SK-N-SH (cell line): ENCODE results near the gene NFYA.

Experiments
- CTCF ChIP-seq: fragments of 200-600 bp; sonication (generic); IDR thresholded peaks from 2 replicates; pipeline ENCODE4 v1.6.1; 2017; ENCODE audit warnings: antibody characterized with exemption, mild to moderate bottlenecking, moderate library complexity
- FOXM1 ChIP-seq: IDR thresholded peaks from 2 replicates; pipeline ENCODE4 v1.4.0; 2012; ENCODE audit warnings: low read depth, mild to moderate bottlenecking
- PBX3 ChIP-seq: IDR thresholded peaks from 2 replicates; pipeline ENCODE4; 2012
- POLR2AphosphoS5 ChIP-seq: IDR thresholded peaks from 2 replicates; pipeline ENCODE4 v1.6.1; 2012; ENCODE audit warnings: low read depth, low read length
- REST ChIP-seq: IDR thresholded peaks from 2 replicates; pipeline ENCODE4 v1.6.1; 2012; ENCODE audit warnings: mild to moderate bottlenecking, low read depth, low read length, moderate library complexity
- USF2 ChIP-seq: fragments of 150-350 bp; IDR thresholded peaks from 2 replicates; pipeline ENCODE4 v1.6.1; 2017; ENCODE audit warnings: antibody characterized with exemption, low read length, low read depth, borderline replicate concordance
- ZBTB33 ChIP-seq: IDR thresholded peaks from 2 replicates; pipeline ENCODE4 v1.4.0; 2012; ENCODE audit warnings: low read depth, borderline replicate concordance

GRCh38 chr6:41147917-41148316 lies 75.1 kb downstream of the NFYA start:
- TF ChIP-seq FOXM1 = no peak
- TF ChIP-seq CTCF = no peak
- no peak for TF ChIP-seq REST
- no peak for TF ChIP-seq ZBTB33
- no peak for TF ChIP-seq POLR2AphosphoS5
- TF ChIP-seq PBX3 = no peak
- TF ChIP-seq USF2 = no peak
